GM12865 (cell line): ENCODE data around the gene ANKS6.
A peak's percentile ranks its signal among the peaks of the same experiment; 100 is the strongest.

Source experiments
- DNase-seq: peaks from one replicate; pipeline ENCODE4 v3.0.0; 2010; ENCODE audit warnings: low read depth
- H3K4me3 ChIP-seq: 2 replicates; pipeline ENCODE4 v1.5.1; 2011; ENCODE audit warnings: mild to moderate bottlenecking, low read depth, low read length, control low read depth
- TF ChIP-seq, protein P1 (sequence below): IDR thresholded peaks from 2 replicates; pipeline ENCODE4 v1.5.1; 2011; ENCODE audit warnings: low read length, control low read depth, low read depth, inconsistent platforms; ENCODE audit not compliant: insufficient read depth; ENCODE audit errors: missing control alignments

Gene ANKS6

DNA sequence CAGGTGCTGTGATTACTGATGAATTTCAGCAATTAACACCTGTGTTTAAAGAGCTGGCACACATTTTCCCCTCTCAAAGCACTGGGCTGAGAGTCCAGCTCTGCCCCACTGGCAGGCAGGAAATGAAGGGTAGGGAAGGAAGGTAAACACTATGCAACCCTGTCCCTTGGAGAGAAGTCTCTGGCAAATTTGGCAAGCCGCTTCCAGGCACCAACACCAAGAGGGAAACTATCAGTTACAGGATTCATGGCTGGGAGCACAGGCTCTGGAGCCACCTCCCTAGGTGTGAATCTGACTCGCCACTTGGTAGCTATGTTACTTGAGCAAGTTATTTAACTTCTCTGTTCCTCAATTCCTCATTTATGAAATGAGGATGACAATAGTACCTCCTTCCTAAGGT, 3.3 kb downstream of the ANKS6 start:
- DNase-seq: no peak
- H3K4me3 ChIP-seq: no peak overlapping the region
- TF ChIP-seq, protein P1, sequence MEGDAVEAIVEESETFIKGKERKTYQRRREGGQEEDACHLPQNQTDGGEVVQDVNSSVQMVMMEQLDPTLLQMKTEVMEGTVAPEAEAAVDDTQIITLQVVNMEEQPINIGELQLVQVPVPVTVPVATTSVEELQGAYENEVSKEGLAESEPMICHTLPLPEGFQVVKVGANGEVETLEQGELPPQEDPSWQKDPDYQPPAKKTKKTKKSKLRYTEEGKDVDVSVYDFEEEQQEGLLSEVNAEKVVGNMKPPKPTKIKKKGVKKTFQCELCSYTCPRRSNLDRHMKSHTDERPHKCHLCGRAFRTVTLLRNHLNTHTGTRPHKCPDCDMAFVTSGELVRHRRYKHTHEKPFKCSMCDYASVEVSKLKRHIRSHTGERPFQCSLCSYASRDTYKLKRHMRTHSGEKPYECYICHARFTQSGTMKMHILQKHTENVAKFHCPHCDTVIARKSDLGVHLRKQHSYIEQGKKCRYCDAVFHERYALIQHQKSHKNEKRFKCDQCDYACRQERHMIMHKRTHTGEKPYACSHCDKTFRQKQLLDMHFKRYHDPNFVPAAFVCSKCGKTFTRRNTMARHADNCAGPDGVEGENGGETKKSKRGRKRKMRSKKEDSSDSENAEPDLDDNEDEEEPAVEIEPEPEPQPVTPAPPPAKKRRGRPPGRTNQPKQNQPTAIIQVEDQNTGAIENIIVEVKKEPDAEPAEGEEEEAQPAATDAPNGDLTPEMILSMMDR: no peak

DNA sequence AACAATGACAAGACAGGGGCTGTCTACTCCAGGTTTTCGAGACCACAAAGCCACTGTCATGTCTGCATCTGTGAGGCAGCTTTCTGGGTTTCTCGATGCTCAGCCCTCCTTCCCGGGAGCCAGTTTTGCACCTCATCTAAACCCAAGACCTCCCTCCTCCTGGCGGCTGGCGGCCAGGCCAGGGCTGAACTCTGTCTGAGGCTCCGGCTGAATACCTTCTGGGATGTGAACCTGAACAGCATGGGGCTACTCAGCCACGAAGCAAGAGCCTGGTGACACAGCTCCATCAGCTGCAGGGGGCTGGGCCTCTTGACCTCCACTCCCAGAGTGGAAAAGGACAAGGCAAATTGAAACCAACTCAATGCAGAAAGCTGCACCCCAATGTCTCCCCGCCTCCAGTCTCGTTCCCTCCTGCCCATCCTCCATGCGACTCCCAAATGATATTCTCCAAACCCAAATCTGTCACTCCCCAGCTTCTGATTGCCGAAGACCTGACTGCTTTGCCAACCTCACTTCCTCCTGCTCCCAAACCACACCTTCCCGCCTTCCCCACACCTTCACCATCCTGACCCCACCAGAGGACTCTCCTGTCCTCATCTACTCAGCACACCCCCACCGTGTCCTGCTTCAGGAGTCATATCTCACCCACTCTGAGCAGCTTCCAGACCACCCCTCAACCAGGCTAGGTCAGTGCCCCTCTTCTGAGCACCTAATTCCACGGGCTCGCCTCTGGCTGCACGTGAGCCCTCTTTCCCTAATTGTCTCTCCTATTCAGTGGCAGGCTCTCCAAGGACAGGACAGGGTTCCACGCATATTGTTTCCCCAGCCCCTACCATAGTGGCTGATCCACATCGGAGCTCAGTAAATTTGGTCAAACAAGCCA, 4.5 kb downstream of the ANKS6 start:
- DNase-seq: no peak

DNA sequence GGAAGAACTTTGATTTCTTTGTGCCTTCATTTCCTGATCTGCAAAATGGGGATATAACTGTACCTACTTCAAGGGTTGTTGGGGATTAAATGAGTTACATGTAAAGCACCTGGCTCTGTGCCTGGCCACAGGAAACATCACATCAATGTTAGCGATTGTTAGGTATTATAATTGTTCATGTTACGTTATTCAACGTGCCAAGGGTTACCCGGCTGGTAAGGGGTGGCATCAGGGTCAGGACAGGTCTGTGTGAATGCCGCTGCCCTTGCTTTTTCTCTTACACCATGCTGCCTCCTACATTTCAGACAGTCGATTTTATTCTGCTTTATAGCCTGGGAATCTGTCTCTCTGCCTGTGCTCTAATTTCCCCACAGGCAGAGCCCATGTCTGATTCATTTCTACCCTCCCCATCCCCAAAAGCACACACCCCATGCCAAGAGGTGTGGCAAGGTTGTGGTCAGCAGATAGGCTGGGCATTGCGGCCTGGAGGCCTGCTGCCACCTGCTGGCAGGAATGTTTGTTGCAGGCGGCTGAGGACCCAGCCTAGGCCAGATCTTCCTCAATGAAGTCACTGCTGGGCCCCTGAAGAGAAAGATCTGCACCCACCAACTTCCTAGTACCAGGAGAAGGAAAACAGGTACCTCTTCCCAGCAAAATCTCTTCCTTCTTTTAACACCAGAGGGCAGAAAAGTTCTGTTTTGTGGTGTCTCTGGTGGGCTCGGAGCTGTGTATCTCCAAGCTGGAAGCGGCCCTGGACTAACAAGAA, 5.3 kb downstream of the ANKS6 start:
- DNase-seq: peak; percentile 58
- TF ChIP-seq, protein P1: peak; percentile 85

More for the DNA sequence above, 4.5 kb downstream of the ANKS6 start:
- H3K4me3 ChIP-seq: no peak overlapping the region
- TF ChIP-seq, protein P1: no peak

DNA sequence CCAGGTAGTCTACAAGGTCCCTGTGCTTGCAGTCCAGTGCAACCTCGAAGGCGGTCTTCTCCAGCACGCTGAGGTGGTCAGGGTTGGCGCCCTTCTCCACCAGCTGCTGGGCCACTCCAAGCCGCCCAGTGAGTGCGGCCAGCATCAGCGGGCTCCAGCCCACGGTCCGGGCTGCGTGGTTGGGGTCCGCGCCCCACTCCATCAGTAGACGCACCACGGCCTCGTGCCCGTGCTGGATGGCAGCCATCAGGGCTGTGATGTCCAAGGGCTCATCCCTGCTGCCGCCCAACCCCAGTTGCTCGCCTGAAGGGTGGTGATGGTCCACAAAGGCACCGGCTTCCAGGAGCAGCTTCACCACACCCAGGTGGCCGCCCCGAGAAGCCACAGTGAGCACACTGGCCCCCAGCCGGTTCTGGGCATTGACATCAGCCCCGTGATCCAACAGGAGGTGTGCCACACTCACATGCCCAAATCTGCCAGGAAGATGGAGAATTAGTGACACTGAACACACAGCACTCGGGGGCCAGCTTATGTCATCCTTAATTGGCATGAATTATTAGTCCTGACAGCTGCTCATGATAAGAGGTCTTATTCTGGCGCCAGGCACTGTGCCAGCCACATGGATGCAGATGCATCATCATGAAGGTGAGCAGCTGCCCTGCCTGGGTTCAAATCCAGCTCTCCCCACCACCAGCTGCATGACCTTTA, 6.1 kb downstream of the ANKS6 start:
- no peak overlapping the region for H3K4me3 ChIP-seq
- no peak for DNase-seq
- TF ChIP-seq, protein P1: no peak

More for the DNA sequence above, 5.3 kb downstream of the ANKS6 start:
- H3K4me3 ChIP-seq: no peak overlapping the region

DNA sequence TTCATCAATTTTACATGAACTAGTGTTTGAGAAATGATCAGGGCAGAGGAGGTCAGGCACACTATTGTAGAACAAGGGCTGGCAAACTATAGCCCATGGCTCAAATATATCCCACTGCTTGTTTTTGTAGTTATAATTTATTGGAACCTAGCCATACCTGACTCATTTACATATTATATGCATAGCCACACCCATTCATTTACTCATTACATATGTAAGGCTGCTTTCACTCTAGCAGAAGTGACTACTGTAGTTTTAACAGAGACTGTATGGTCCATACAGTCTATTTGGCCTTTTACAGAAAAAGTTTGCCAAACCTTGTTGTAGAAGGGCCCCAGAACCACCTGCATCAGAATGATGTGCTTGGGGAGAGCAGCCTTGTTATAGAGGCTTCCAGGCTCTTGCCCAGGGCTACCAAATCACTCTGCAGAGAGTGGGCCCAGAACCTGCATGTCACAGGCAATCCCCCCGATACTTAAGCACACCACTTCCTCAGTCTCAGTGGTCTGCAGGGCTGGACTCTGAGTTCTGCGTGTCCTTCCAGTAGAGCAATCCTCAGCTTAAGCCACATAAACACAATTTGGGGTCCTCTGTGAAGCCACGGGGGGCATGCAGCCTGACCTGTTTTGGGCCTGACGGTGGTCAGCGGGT, 6.7 kb downstream of the ANKS6 start:
- TF ChIP-seq, protein P1: no peak
- no peak overlapping the region for H3K4me3 ChIP-seq
- DNase-seq: no peak

DNA sequence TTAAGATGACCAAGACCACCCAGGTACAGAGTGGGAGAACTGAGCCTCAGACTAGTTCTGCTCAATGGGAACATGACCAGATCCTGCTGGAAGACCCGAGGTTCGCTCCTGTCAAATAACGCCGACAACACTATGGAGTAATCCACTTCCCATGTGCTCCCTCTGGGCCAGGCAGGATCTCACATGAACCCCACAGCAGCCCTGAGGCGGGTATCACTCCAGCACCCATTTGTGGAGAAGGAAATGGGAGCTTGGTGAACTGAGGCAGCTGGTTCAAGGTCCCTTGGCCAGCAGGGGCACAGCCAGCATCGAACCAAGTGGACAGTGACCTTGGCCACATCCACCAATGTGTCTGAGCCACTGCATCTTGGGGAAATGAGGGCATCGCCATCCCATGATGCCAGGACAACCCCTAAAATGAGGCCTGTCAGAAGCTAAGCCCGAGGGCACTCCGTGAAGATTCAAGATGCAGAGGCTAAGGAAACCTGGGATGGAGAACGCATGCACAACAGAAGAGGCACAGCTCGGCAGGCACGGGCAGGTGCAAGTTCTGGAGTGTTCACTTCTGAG, 8.5 kb downstream of the ANKS6 start:
- TF ChIP-seq, protein P1: no peak
- DNase-seq: no peak
- H3K4me3 ChIP-seq: no peak overlapping the region
